GM12878 (cell line): Measurements from ENCODE around the gene FMNL2. TPM values are rescaled to one million over a fixed set of nuclear protein-coding genes. Genes with fewer than 3 reads are reported as not detected.

Source experiments
- ATAC-seq: fragments of 200-7000 bp; cut with Tn5 transposase; 3 replicates; pipeline ENCODE4 v1.9.1; 2020; ENCODE audit warnings: mild to moderate bottlenecking, moderate library complexity
- BruUV-seq: library from RNA; stranded (reverse); fragments of 400-500 nt; replicated peaks from 2 replicates; lab custom pipeline; 2021; lab: Mats Ljungman, UMichigan
- CTCF ChIA-PET: fragments of 300-600 bp; sonication (Branson Sonifier 250); formaldehyde crosslinking; extraction: SDS; loops from one replicate; lab custom pipeline; 2021; ENCODE audit warnings: inconsistent platforms; lab: Yijun Ruan, JAX
- POLR2A ChIA-PET: fragments of 350-600 bp; formaldehyde crosslinking; extraction: SDS; loops from one replicate; lab custom pipeline; 2021; ENCODE audit warnings: inconsistent platforms; lab: Charles Lee
- RAD21 ChIA-PET: fragments of 300-600 bp; sonication (Branson Sonifier 250); formaldehyde crosslinking; loops from one replicate; lab custom pipeline; 2023; ENCODE audit warnings: antibody characterized with exemption; ENCODE audit not compliant: unreplicated experiment; lab: Charles Lee
- SMC1A ChIA-PET: fragments of 300-600 bp; sonication (Branson Sonifier 250); formaldehyde crosslinking; loops from one replicate; lab custom pipeline; 2023; ENCODE audit not compliant: unreplicated experiment, uncharacterized antibody; lab: Charles Lee
- DNase-seq: peaks from one replicate; pipeline ENCODE4 v3.0.0-alpha.2; 2011; ENCODE audit warnings: low read depth, low spot score
- FAIRE-seq: peaks from 3 replicates; lab custom pipeline; 2011; peaks lifted over from hg19 to GRCh38; lab: Jason Lieb, UNC
- H2AFZ ChIP-seq: 2 replicates; pipeline ENCODE4 v1.6.0; 2011; ENCODE audit warnings: low read depth, low read length, control low read depth; ENCODE audit not compliant: control insufficient read depth
- H3K27ac ChIP-seq: 2 replicates; pipeline ENCODE4 v1.5.1; 2011; ENCODE audit warnings: control low read depth; ENCODE audit not compliant: control insufficient read depth, insufficient read depth
- H3K27me3 ChIP-seq, 2 experiments: replicated peaks in 1 of 2; 2 replicates each; pipeline versions ENCODE4 v1.6.0 to v1.6.1; 2011; ENCODE audit warnings: low read length in 1 of 2; ENCODE audit not compliant: control insufficient read depth in 2 of 2, insufficient read depth in 2 of 2
- H3K36me3 ChIP-seq, 2 experiments: 2 replicates each; pipeline ENCODE4 v1.5.1; 2011; ENCODE audit warnings: low read length in 1 of 2; ENCODE audit not compliant: control insufficient read depth in 2 of 2, insufficient read depth in 2 of 2
- H3K4me1 ChIP-seq: 2 replicates; pipeline ENCODE4 v1.6.1; 2011; ENCODE audit warnings: mild to moderate bottlenecking, low read length, moderate library complexity, mixed read lengths; ENCODE audit not compliant: control insufficient read depth, insufficient read depth
- H3K4me2 ChIP-seq: 2 replicates; pipeline ENCODE4 v1.6.0; 2011; ENCODE audit warnings: control low read depth; ENCODE audit not compliant: control insufficient read depth, insufficient read depth
- H3K4me3 ChIP-seq: fragments of 200-600 bp; sonication (generic); 2 replicates; pipeline ENCODE4 v1.5.1; 2016
- H3K79me2 ChIP-seq: 2 replicates; pipeline ENCODE4 v1.6.0; 2011; ENCODE audit warnings: low read length; ENCODE audit not compliant: control insufficient read depth, insufficient read depth
- H3K9ac ChIP-seq: 2 replicates; pipeline ENCODE4 v1.8.0; 2011; ENCODE audit warnings: low read length, control low read depth, mixed read lengths; ENCODE audit not compliant: control insufficient read depth, insufficient read depth
- H3K9me3 ChIP-seq: replicated peaks from 3 replicates; pipeline ENCODE4 v1.5.1; 2011; ENCODE audit warnings: mild to moderate bottlenecking, low read length; ENCODE audit not compliant: control insufficient read depth, insufficient read depth
- H4K20me1 ChIP-seq: 2 replicates; pipeline ENCODE4 v1.6.0; 2011; ENCODE audit not compliant: control insufficient read depth, insufficient read depth
- BACH1 ChIP-seq: fragments of 450-650 bp; IDR thresholded peaks from 2 replicates; pipeline ENCODE4 v1.6.1; 2017; ENCODE audit warnings: mild to moderate bottlenecking, borderline replicate concordance
- ETV6 ChIP-seq, 2 experiments: fragments of 450-650 bp in 1 of 2; IDR thresholded peaks in 1 of 2; conservative IDR thresholded peaks in 1 of 2; 2 replicates each; pipeline ENCODE4 v1.6.1; 2014; ENCODE audit warnings: antibody characterized with exemption in 1 of 2, borderline replicate concordance in 1 of 2, low read depth in 1 of 2, mild to moderate bottlenecking in 1 of 2, moderate library complexity in 1 of 2
- MXI1 ChIP-seq: fragments of 150-350 bp; IDR thresholded peaks from 2 replicates; pipeline ENCODE4 v1.6.1; 2011; ENCODE audit warnings: low read depth, mild to moderate bottlenecking, inconsistent platforms, low read length, improper control_type of control experiment
- SPI1 ChIP-seq: IDR thresholded peaks from 2 replicates; pipeline ENCODE4 v1.6.1; 2011; ENCODE audit warnings: low read depth, mild to moderate bottlenecking, low read length, moderate library complexity, borderline replicate concordance; ENCODE audit not compliant: insufficient read depth
- TCF12 ChIP-seq: IDR thresholded peaks from 2 replicates; pipeline ENCODE4 v1.6.1; 2011; ENCODE audit warnings: low read depth, mild to moderate bottlenecking, low read length
- ZNF217 ChIP-seq: fragments of 450-650 bp; IDR thresholded peaks from 2 replicates; pipeline ENCODE4 v1.6.1; 2017; ENCODE audit warnings: antibody characterized with exemption, mild to moderate bottlenecking
- WGBS: methylation state at CpG from one replicate; pipeline ENCODE4 v1.1.6; 2016; ENCODE audit warnings: low lambda C conversion rate; ENCODE audit not compliant: insufficient replicate concordance, insufficient coverage; ENCODE audit errors: missing lambda C conversion rate; 5-methylcytosine and 5-hydroxymethylcytosine counted together
- in situ Hi-C: fragments of 300-500 bp; cut with MboI; formaldehyde crosslinking; loops from 9 replicates; pipeline ENCODE4 v1.14.3; 2018; ENCODE audit warnings: mixed read lengths
- intact Hi-C: fragments of 100-400 bp; cut with micrococcal nuclease; formaldehyde crosslinking; loops from one replicate; pipeline ENCODE4 v1.14.2; 2022; ENCODE audit not compliant: unreplicated experiment
- polyA plus RNA-seq, 11 experiments: library from polyadenylated mRNA; depleted of rRNA in 4 of 11; unstranded in 6 of 11; stranded (reverse) in 5 of 11; fragments of >200 nt; fragmentation: Nextera tagmentation in 4 of 11; fragmentation: Illumina TruSeq in 1 of 11; extraction: Ambion mirVana in 4 of 11; extraction: Trizol in 1 of 11; gene quantifications; 1 replicate in 1 of 11; 2 replicates in 10 of 11; pipeline versions ENCODE4 v1.2.1 to v1.2.3, GENCODE V29; 2011 to 2016; ENCODE audit warnings: inconsistent platforms in 2 of 11, missing spikeins in 2 of 11, low read depth in 1 of 11
- total RNA-seq, 4 experiments: library from RNA; depleted of rRNA in 3 of 4; stranded (reverse); fragments of >200 nt in 3 of 4; fragmentation: Illumina TruSeq in 1 of 4; extraction: Trizol in 1 of 4; gene quantifications; 2 replicates each; pipeline versions ENCODE4 v1.2.1 to v1.2.3, GENCODE V29; 2013 to 2021
- TF ChIP-seq, protein P1 (sequence below): IDR thresholded peaks from 2 replicates; pipeline ENCODE4 v1.6.1; 2012; ENCODE audit warnings: low read depth, low read length, improper control_type of control experiment
- TF ChIP-seq, protein P2 (sequence below): IDR thresholded peaks from 2 replicates; pipeline ENCODE4 v1.6.1; 2012; ENCODE audit warnings: mild to moderate bottlenecking, low read depth, low read length

FMNL2 gene
- total and polyA plus RNA-seq, 10 of the 15 experiments (the other 5 are each of a cell fraction or from before 2014, with no cell fraction given) = 0.13 to 9.9 (median 0.35) TPM

DNA sequence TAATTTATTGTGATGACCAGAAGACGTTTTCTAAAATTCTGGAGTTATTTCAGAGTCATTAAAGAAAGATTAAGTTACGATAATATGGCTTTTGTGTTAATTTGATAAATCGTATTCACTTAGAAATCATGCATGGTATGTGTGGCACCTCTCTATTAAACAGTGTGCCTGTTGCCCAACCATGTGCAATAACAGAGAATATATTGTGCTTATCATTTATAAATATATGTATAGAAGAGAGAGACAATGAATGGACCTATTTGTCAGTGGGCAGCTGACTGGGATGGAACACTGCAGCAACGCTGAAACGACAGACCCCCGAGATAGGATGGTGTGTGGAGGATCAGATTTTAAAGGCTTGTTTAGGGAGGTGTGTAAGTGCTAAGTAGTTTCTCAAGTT, 172.9 kb downstream of the FMNL2 start:
- Histone ChIP-seq H2AFZ (no peak overlapping the region), H3K9me3 (no peaks in the 10 kb centered on the region), H3K9ac (no peak overlapping the region), H3K36me3 (no peaks in the 10 kb centered on the region), H3K4me2 (no peak overlapping the region; the same call in 1 of the 2 replicates), H3K27me3 (no peaks in the 10 kb centered on the region; a peak in 1 of 4 replicates), H3K79me2 (no peaks in the 10 kb centered on the region; the same call in 1 of the 2 replicates), H3K4me3 (no peak overlapping the region), H4K20me1 (no peaks in the 10 kb centered on the region), H3K27ac (no peak overlapping the region), H3K4me1 (peaks cover 11% of the 10 kb centered on the region; the same call in 1 of the 2 replicates)
- FAIRE-seq = no peak
- ChIA-PET CTCF (interaction anchor here (0.7 to 1.5 kb wide), 2 partner anchors 13 to 127 kb away, joined by 3 to 5 read pairs; no protein-coding TSS in a partner anchor), RAD21 (interaction anchor here (1.0 to 2.8 kb wide), 7 partner anchors 11 to 171 kb away, joined by 3 to 11 read pairs (median 4); no protein-coding TSS in a partner anchor), SMC1A (interaction anchor here (1.2 to 2.8 kb wide), 12 partner anchors 10 to 170 kb away, joined by 3 to 25 read pairs (median 8); no protein-coding TSS in a partner anchor), POLR2A (no interaction called here)
- 62% methylated on average over 6 of the region's 6 CpGs for WGBS
- no peak for ATAC-seq
- in situ Hi-C loops = no loop called here
- intact Hi-C loops = loop anchor here (5.0 kb wide), 1 partner anchor 104 kb away; no protein-coding TSS in a partner anchor
- no peak for DNase-seq
- BruUV-seq = no TSS peak
- no peak for TF ChIP-seq ETV6 (conservative IDR thresholded peaks at IDR 0.05 in 1 of 2, IDR thresholded peaks at IDR 0.05 in 1 of 2; ENCODE audit: borderline replicate concordance in 1 of 2, low read depth in 1 of 2)
- TF ChIP-seq BACH1 = no peak
- no peak for TF ChIP-seq ZNF217
- TF ChIP-seq, protein P1, sequence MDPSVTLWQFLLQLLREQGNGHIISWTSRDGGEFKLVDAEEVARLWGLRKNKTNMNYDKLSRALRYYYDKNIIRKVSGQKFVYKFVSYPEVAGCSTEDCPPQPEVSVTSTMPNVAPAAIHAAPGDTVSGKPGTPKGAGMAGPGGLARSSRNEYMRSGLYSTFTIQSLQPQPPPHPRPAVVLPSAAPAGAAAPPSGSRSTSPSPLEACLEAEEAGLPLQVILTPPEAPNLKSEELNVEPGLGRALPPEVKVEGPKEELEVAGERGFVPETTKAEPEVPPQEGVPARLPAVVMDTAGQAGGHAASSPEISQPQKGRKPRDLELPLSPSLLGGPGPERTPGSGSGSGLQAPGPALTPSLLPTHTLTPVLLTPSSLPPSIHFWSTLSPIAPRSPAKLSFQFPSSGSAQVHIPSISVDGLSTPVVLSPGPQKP = no peak
- no peak for TF ChIP-seq TCF12
- no peak for TF ChIP-seq MXI1
- no peak for TF ChIP-seq SPI1
- TF ChIP-seq, protein P2, sequence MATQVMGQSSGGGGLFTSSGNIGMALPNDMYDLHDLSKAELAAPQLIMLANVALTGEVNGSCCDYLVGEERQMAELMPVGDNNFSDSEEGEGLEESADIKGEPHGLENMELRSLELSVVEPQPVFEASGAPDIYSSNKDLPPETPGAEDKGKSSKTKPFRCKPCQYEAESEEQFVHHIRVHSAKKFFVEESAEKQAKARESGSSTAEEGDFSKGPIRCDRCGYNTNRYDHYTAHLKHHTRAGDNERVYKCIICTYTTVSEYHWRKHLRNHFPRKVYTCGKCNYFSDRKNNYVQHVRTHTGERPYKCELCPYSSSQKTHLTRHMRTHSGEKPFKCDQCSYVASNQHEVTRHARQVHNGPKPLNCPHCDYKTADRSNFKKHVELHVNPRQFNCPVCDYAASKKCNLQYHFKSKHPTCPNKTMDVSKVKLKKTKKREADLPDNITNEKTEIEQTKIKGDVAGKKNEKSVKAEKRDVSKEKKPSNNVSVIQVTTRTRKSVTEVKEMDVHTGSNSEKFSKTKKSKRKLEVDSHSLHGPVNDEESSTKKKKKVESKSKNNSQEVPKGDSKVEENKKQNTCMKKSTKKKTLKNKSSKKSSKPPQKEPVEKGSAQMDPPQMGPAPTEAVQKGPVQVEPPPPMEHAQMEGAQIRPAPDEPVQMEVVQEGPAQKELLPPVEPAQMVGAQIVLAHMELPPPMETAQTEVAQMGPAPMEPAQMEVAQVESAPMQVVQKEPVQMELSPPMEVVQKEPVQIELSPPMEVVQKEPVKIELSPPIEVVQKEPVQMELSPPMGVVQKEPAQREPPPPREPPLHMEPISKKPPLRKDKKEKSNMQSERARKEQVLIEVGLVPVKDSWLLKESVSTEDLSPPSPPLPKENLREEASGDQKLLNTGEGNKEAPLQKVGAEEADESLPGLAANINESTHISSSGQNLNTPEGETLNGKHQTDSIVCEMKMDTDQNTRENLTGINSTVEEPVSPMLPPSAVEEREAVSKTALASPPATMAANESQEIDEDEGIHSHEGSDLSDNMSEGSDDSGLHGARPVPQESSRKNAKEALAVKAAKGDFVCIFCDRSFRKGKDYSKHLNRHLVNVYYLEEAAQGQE = no peak
